Measurements from ENCODE around the gene DNAJB4. TPM values are rescaled to one million over a fixed set of nuclear protein-coding genes. Genes with fewer than 3 reads are reported as not detected.
A peak's percentile ranks its signal among the peaks of the same experiment; 100 is the strongest.

Gene DNAJB4
- total and polyA plus RNA-seq, 2 of the 8 experiments (the other 6 are each of a cell fraction or from before 2014, with no cell fraction given), result 6.6 to 21.8 TPM

DNA sequence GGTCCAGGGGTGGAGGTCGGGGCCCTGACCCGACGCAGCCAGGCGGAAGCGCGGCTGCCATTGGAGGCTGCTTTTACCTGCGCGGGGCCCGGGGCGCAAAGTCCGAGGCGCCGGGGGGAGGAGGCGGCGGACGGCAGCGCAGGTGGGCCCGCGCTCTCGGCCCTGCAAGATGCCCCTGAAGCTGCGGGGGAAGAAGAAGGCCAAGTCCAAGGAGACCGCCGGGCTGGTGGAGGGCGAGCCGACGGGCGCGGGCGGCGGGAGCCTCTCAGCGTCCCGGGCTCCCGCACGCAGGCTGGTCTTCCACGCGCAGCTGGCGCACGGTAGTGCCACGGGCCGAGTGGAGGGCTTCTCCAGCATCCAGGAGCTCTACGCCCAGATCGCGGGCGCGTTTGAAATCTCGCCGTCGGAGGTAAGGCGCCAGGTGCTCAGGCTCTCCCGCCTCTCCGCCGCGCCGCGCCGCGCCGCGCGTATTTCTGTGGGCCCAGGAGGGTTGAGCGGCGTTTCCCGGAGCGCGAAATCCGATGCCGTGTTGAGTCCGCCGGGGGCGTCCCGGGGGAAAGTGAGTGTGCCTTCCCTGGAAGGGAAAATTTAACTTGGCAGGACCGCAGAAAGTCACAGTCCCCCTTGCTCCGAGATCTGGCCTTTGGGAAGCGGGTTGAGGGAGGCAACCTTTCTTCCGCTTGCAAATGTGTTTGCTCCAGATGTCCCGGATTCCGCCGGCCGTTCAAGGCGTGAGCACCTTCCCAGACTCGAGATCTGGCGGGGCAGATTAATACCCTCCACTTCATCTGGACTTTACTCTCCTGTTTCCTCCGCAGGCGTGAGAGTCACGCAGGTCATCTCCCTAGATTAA, 41.4 kb downstream of the DNAJB4 start, which contains the start of gene GIPC2 (continued):
- TF ChIP-seq CHD7 (IDR thresholded peaks at IDR 0.05; ENCODE audit: insufficient replicate concordance, low read length) (no peak), SIX5 (IDR thresholded peaks at IDR 0.05; ENCODE audit: low read depth, low read length) (no peak), SP2 (IDR thresholded peaks at IDR 0.05; ENCODE audit: low read length) (no peak), BACH1 (IDR thresholded peaks at IDR 0.05; ENCODE audit: low read length) (peak; percentile 36; the same call in 1 of the 2 replicates), EZH2 (IDR thresholded peaks at IDR 0.05; ENCODE audit: low read depth, low read length, severe bottlenecking) (peak; percentile 67), CTBP2 (IDR thresholded peaks at IDR 0.05; ENCODE audit: borderline replicate concordance, insufficient read depth, insufficient read length, low read length) (no peak), CBX5 (IDR thresholded peaks at IDR 0.05; ENCODE audit: low read depth, low read length) (no peak), RBBP5 (IDR thresholded peaks at IDR 0.05; ENCODE audit: borderline replicate concordance, low read depth, low read length) (peak; percentile 62; the same call in 1 of the 2 replicates), HDAC2 (IDR thresholded peaks at IDR 0.05; ENCODE audit: borderline replicate concordance in 1 of 2, low read depth in 2 of 2, low read length in 2 of 2) (peak; percentile 5 to 82; a peak in 2 of 4 replicates)
